A549 (cell line): ENCODE measurements around the gene PLEKHA4. TPM values are rescaled to one million over a fixed set of nuclear protein-coding genes. Genes with fewer than 3 reads are reported as not detected.

ENCODE experiments used
- BHLHE40 ChIP-seq: IDR thresholded peaks from 2 replicates; pipeline ENCODE4 v1.6.1; 2012; ENCODE audit warnings: low read depth, low read length, inconsistent platforms
- CEBPB ChIP-seq, 2 experiments: fragments of >200 bp in 1 of 2; sonication (Bioruptor Twin) in 1 of 2; formaldehyde crosslinking in 1 of 2; IDR thresholded peaks; 2 replicates each; pipeline ENCODE4 v1.6.1; 2012 to 2016
- CHD2 ChIP-seq: fragments of 150-350 bp; IDR thresholded peaks from 2 replicates; pipeline ENCODE4 v1.6.1; 2014; ENCODE audit warnings: low read length; ENCODE audit not compliant: partially characterized antibody
- CHD4 ChIP-seq: fragments of 200-600 bp; sonication (generic); IDR thresholded peaks from 2 replicates; pipeline ENCODE4 v1.6.1; 2016; ENCODE audit warnings: antibody characterized with exemption, mild to moderate bottlenecking, borderline replicate concordance
- ELK1 ChIP-seq: fragments of 150-350 bp; IDR thresholded peaks from 2 replicates; pipeline ENCODE4 v1.6.1; 2014; ENCODE audit warnings: low read depth, mild to moderate bottlenecking, low read length
- EP300 ChIP-seq, 2 experiments: fragments of >200 bp; sonication (Bioruptor Twin); formaldehyde crosslinking; IDR thresholded peaks; 2 replicates in 1 of 2; 3 replicates in 1 of 2; pipeline ENCODE4 v1.6.1; 2016 to 2017
- ESRRA ChIP-seq: fragments of 150-350 bp; IDR thresholded peaks from 2 replicates; pipeline ENCODE4 v1.6.1; 2014; ENCODE audit warnings: mild to moderate bottlenecking, low read length, borderline replicate concordance
- FOSB ChIP-seq: fragments of 250-450 bp; sonication (Bioruptor Pico); IDR thresholded peaks from 2 replicates; pipeline ENCODE4 v1.5.0; 2020; ENCODE audit warnings: mild to moderate bottlenecking, moderate library complexity
- FOSL2 ChIP-seq, 2 experiments: fragments of 450-650 bp in 1 of 2; fragments of >200 bp in 1 of 2; sonication (Bioruptor Twin) in 1 of 2; formaldehyde crosslinking; IDR thresholded peaks; 2 replicates each; pipeline versions ENCODE4 v1.5.0 to v1.6.1; 2016 to 2020; ENCODE audit warnings: mild to moderate bottlenecking in 1 of 2, moderate library complexity in 1 of 2
- FOXS1 ChIP-seq: fragments of 250-450 bp; sonication (Bioruptor Pico); IDR thresholded peaks from 2 replicates; pipeline ENCODE4 v1.5.0; 2020; ENCODE audit warnings: mild to moderate bottlenecking, moderate library complexity
- GATA3 ChIP-seq: IDR thresholded peaks from 2 replicates; pipeline ENCODE4 v1.6.1; 2012; ENCODE audit warnings: borderline replicate concordance
- HDAC2 ChIP-seq: fragments of 200-600 bp; sonication (generic); IDR thresholded peaks from 2 replicates; pipeline ENCODE4 v1.6.1; 2016
- HMGXB4 ChIP-seq: fragments of 250-450 bp; sonication (Bioruptor Pico); IDR thresholded peaks from 2 replicates; pipeline ENCODE4 v1.5.0; 2021; ENCODE audit warnings: mild to moderate bottlenecking, moderate library complexity, borderline replicate concordance
- HOXA7 ChIP-seq: fragments of 250-450 bp; sonication (Bioruptor Pico); IDR thresholded peaks from 2 replicates; pipeline ENCODE4 v1.5.0; 2020; ENCODE audit warnings: mild to moderate bottlenecking, moderate library complexity
- HOXB13 ChIP-seq: fragments of 250-450 bp; sonication (Bioruptor Pico); IDR thresholded peaks from 2 replicates; pipeline ENCODE4 v1.5.0; 2020; ENCODE audit warnings: low read depth, mild to moderate bottlenecking, moderate library complexity
- JUN ChIP-seq, 2 experiments: fragments of >200 bp; sonication (Bioruptor Twin); formaldehyde crosslinking; IDR thresholded peaks; 2 replicates in 1 of 2; 3 replicates in 1 of 2; pipeline ENCODE4 v1.6.1; 2016 to 2017
- KDM5A ChIP-seq: fragments of 200-600 bp; sonication (generic); IDR thresholded peaks from 2 replicates; pipeline ENCODE4 v1.6.1; 2016; ENCODE audit warnings: antibody characterized with exemption, mild to moderate bottlenecking
- MAFK ChIP-seq: fragments of 450-650 bp; IDR thresholded peaks from 2 replicates; pipeline ENCODE4 v1.6.1; 2014; ENCODE audit not compliant: partially characterized antibody
- MYC ChIP-seq: IDR thresholded peaks from 2 replicates; pipeline ENCODE4 v1.6.1; 2012; ENCODE audit warnings: mild to moderate bottlenecking, inconsistent platforms, low read length, improper control_type of control experiment, borderline replicate concordance
- NFE2L2 ChIP-seq: fragments of 150-350 bp; conservative IDR thresholded peaks from 2 replicates; pipeline ENCODE4 v1.6.1; 2014; ENCODE audit warnings: low read length
- NPAS2 ChIP-seq: fragments of 250-450 bp; sonication (Bioruptor Pico); IDR thresholded peaks from 2 replicates; pipeline ENCODE4 v1.8.0; 2022; ENCODE audit warnings: mild to moderate bottlenecking, moderate library complexity, borderline replicate concordance
- NR3C1 ChIP-seq: fragments of >200 bp; sonication (Bioruptor Twin); formaldehyde crosslinking; IDR thresholded peaks from 3 replicates; pipeline ENCODE4 v1.6.1; 2017
- PHF8 ChIP-seq: fragments of 200-600 bp; sonication (generic); IDR thresholded peaks from 2 replicates; pipeline ENCODE4 v1.6.1; 2016; ENCODE audit warnings: low read depth, mild to moderate bottlenecking, antibody characterized with exemption, moderate library complexity, borderline replicate concordance
- POLR2A ChIP-seq: IDR thresholded peaks from 2 replicates; pipeline ENCODE4 v1.6.1; 2012; ENCODE audit warnings: mild to moderate bottlenecking, low read length
- RCOR1 ChIP-seq: fragments of 150-350 bp; IDR thresholded peaks from 2 replicates; pipeline ENCODE4 v1.6.1; 2014; ENCODE audit warnings: antibody characterized with exemption, low read length, low read depth
- REST ChIP-seq: fragments of 200-600 bp; sonication (generic); IDR thresholded peaks from 2 replicates; pipeline ENCODE4 v1.6.1; 2016; ENCODE audit warnings: antibody characterized with exemption, mild to moderate bottlenecking, moderate library complexity
- RFX5 ChIP-seq: fragments of 450-650 bp; IDR thresholded peaks from 2 replicates; pipeline ENCODE4 v1.7.1; 2014; ENCODE audit warnings: antibody characterized with exemption, mild to moderate bottlenecking, moderate library complexity
- RNF2 ChIP-seq: fragments of 200-600 bp; sonication (generic); IDR thresholded peaks from 2 replicates; pipeline ENCODE4 v1.6.1; 2016; ENCODE audit warnings: low read depth, mild to moderate bottlenecking, antibody characterized with exemption, moderate library complexity, borderline replicate concordance
- SREBF2 ChIP-seq: fragments of 450-650 bp; IDR thresholded peaks from 2 replicates; pipeline ENCODE4 v1.6.1; 2014; ENCODE audit warnings: mild to moderate bottlenecking, moderate library complexity
- TFCP2L1 ChIP-seq: fragments of 250-450 bp; sonication (Bioruptor Pico); IDR thresholded peaks from 2 replicates; pipeline ENCODE4 v1.5.0; 2021; ENCODE audit warnings: mild to moderate bottlenecking
- TP53 ChIP-seq: fragments of 250-450 bp; sonication (Bioruptor Pico); IDR thresholded peaks from 2 replicates; pipeline ENCODE4 v1.5.0; 2021; ENCODE audit warnings: mild to moderate bottlenecking, moderate library complexity
- ZC3H11A ChIP-seq: fragments of 450-650 bp; IDR thresholded peaks from 2 replicates; pipeline ENCODE4 v1.6.1; 2014; ENCODE audit warnings: antibody characterized with exemption, mild to moderate bottlenecking
- ZSCAN20 ChIP-seq: fragments of 250-450 bp; sonication (Bioruptor Pico); IDR thresholded peaks from 2 replicates; pipeline ENCODE4 v1.8.0; 2022; ENCODE audit warnings: mild to moderate bottlenecking, moderate library complexity
- polyA plus RNA-seq, 4 experiments: library from polyadenylated mRNA; depleted of rRNA in 3 of 4; stranded (reverse); fragments of >200 nt; fragmentation: RNase III in 1 of 4; extraction: RNeasy Plus Mini Kit Qiagen cat#74134 plus additional on column Dnase treatment in 1 of 4; gene quantifications; 2 replicates in 3 of 4; 3 replicates in 1 of 4; pipeline ENCODE4 v1.2.3, GENCODE V29; 2011 to 2017

The PLEKHA4 gene
- polyA plus RNA-seq, 2 of the 4 experiments (the other 2 are of a cell fraction): 0.34 to 0.46 TPM

- TF ChIP-seq HMGXB4 (CRISPR knock-in tag): peak; percentile 63
- peak; percentile 66 for TF ChIP-seq GATA3
- peak; percentile 99 for TF ChIP-seq POLR2A
- no peak for TF ChIP-seq FOSB (CRISPR knock-in tag)
- no peak for TF ChIP-seq KDM5A
- no peak for TF ChIP-seq HOXB13 (CRISPR knock-in tag)
- no peak for TF ChIP-seq ELK1
- no peak for TF ChIP-seq MYC
- TF ChIP-seq RNF2: no peak
- TF ChIP-seq RFX5: peak; percentile 76; the same call in 1 of the 2 replicates
- no peak for TF ChIP-seq NPAS2 (CRISPR knock-in tag)
- TF ChIP-seq EP300 (IDR thresholded peaks at IDR 0.05): no peak
- TF ChIP-seq ZSCAN20 (CRISPR knock-in tag): no peak
- peak; percentile 96 for TF ChIP-seq MAFK
- no peak for TF ChIP-seq FOSL2 (IDR thresholded peaks at IDR 0.05)
- peak; percentile 38 for TF ChIP-seq FOSL2 (CRISPR knock-in tag; IDR thresholded peaks at IDR 0.05)
- peak; percentile 98 for TF ChIP-seq PHF8
- TF ChIP-seq HDAC2: no peak
- TF ChIP-seq CEBPB (IDR thresholded peaks at IDR 0.05): peak; percentile 28 to 79; a peak in 2 of 4 replicates
- peak; percentile 59 for TF ChIP-seq REST
- peak; percentile 92 for TF ChIP-seq TP53
- peak; percentile 82 for TF ChIP-seq CHD2
- TF ChIP-seq BHLHE40: no peak
- TF ChIP-seq HOXA7: no peak
- no peak for TF ChIP-seq ESRRA
- TF ChIP-seq TFCP2L1 (CRISPR knock-in tag): peak; percentile 93
- TF ChIP-seq CHD4: no peak
- no peak for TF ChIP-seq FOXS1 (CRISPR knock-in tag)
- TF ChIP-seq NR3C1: no peak
- TF ChIP-seq NFE2L2: peak; percentile 56; the same call in 1 of the 2 replicates
- no peak for TF ChIP-seq SREBF2
- TF ChIP-seq JUN (IDR thresholded peaks at IDR 0.05): peak; percentile 88 to 96; a peak in 4 of 5 replicates
- no peak for TF ChIP-seq RCOR1
- TF ChIP-seq ZC3H11A: no peak
These were observed 3.9 kb upstream of the PLEKHA4 start, which contains the start of gene PPP1R15A (continued) for GRCh38 chr19:48872182-48872883.
